Progenitor cell of endocrine pancreas (in vitro differentiated cells): ENCODE results near the gene PLPP2. TPM values are rescaled to one million over a fixed set of nuclear protein-coding genes. Genes with fewer than 3 reads are reported as not detected.

ENCODE experiments used
- DNase-seq: peaks from one replicate; pipeline ENCODE4 v3.0.0; 2021; ENCODE audit warnings: low spot score; ENCODE audit not compliant: unreplicated experiment
- H3K27ac Mint-ChIP-seq: 2 replicates; pipeline ENCODE4 v1.8.0; 2021; ENCODE audit warnings: mild to moderate bottlenecking, moderate library complexity, mixed read lengths
- H3K27me3 Mint-ChIP-seq: 2 replicates; pipeline ENCODE4 v1.8.0; 2021; ENCODE audit warnings: mixed read lengths
- H3K36me3 Mint-ChIP-seq: 2 replicates; pipeline ENCODE4 v1.8.0; 2022; ENCODE audit warnings: mixed read lengths; ENCODE audit not compliant: insufficient read depth
- H3K4me1 Mint-ChIP-seq: 2 replicates; pipeline ENCODE4 v1.8.0; 2021; ENCODE audit warnings: low read depth, mixed read lengths
- H3K4me3 Mint-ChIP-seq: 2 replicates; pipeline ENCODE4 v1.8.0; 2021; ENCODE audit warnings: low read depth, mild to moderate bottlenecking, moderate library complexity, mixed read lengths
- H3K9me3 Mint-ChIP-seq: 2 replicates; pipeline ENCODE4 v1.8.0; 2021; ENCODE audit warnings: low read depth, mixed read lengths
- CTCF ChIP-seq: fragments of 200-600 bp; sonication (generic); IDR thresholded peaks from one replicate; pipeline ENCODE4 v1.5.0; 2021; ENCODE audit warnings: antibody characterized with exemption, mild to moderate bottlenecking; ENCODE audit not compliant: unreplicated experiment
- total RNA-seq: library from RNA; stranded (reverse); gene quantifications from 2 replicates; pipeline ENCODE4 v1.2.1, GENCODE V29; 2021

PLPP2 gene
- total RNA-seq, 1 donor from 2014 or later, result 46.3 TPM

GRCh38 chr19:305240-306150 lies 14.3 kb upstream of the PLPP2 start:
- no peaks in the 10 kb centered on the region for H3K9me3 Mint-ChIP-seq
- no peaks in the 10 kb centered on the region for H3K4me1 Mint-ChIP-seq
- no peak overlapping the region for H3K4me3 Mint-ChIP-seq
- H3K27me3 Mint-ChIP-seq, result no peaks in the 10 kb centered on the region
- TF ChIP-seq CTCF, result no peak
- H3K36me3 Mint-ChIP-seq, result peaks cover 3% of the 10 kb centered on the region
- DNase-seq, result no peak
- peak overlapping the region; percentile 41 for H3K27ac Mint-ChIP-seq

GRCh38 chr19:296476-297225 lies 5.4 kb upstream of the PLPP2 start:
- Mint-ChIP-seq H3K9me3 (no peaks in the 10 kb centered on the region), H3K27me3 (peaks cover 29% of the 10 kb centered on the region), H3K4me3 (no peak overlapping the region), H3K27ac (no peak overlapping the region), H3K36me3 (no peaks in the 10 kb centered on the region), H3K4me1 (peaks cover 2% of the 10 kb centered on the region)
- no peak for DNase-seq
- no peak for TF ChIP-seq CTCF

GRCh38 chr19:295687-296370 lies 4.6 kb upstream of the PLPP2 start:
- H3K27ac Mint-ChIP-seq, result no peak overlapping the region
- H3K27me3 Mint-ChIP-seq, result peaks cover 29% of the 10 kb centered on the region
- TF ChIP-seq CTCF, result no peak

GRCh38 chr19:294946-295686 lies 3.9 kb upstream of the PLPP2 start:
- peak; percentile 48 for DNase-seq
- Mint-ChIP-seq H3K27ac (no peak overlapping the region), H3K36me3 (no peaks in the 10 kb centered on the region), H3K4me1 (peaks cover 2% of the 10 kb centered on the region), H3K4me3 (no peak overlapping the region), H3K9me3 (no peaks in the 10 kb centered on the region), H3K27me3 (peaks cover 29% of the 10 kb centered on the region)
- TF ChIP-seq CTCF, result peak; percentile 90

More at GRCh38 chr19:295687-296370, 4.6 kb upstream of the PLPP2 start:
- H3K4me3 Mint-ChIP-seq, result no peak overlapping the region
- no peaks in the 10 kb centered on the region for H3K36me3 Mint-ChIP-seq
- peaks cover 2% of the 10 kb centered on the region for H3K4me1 Mint-ChIP-seq
- DNase-seq, result no peak
- no peaks in the 10 kb centered on the region for H3K9me3 Mint-ChIP-seq
